NOMO-1 treated with dmso at 0.1 percent for 144 hours (cell line): ENCODE measurements around the gene ACOX1.

Experiments used
- DNase-seq: peaks from one replicate; lab custom pipeline; 2025; ENCODE audit not compliant: unreplicated experiment; lab: John Stamatoyannopoulos, UW

The ACOX1 gene

GRCh38 chr17:75893305-75894048 lies 85.5 kb downstream of the ACOX1 start:
- DNase-seq = no peak

- DNase-seq = no peak
These were observed 86.3 kb downstream of the ACOX1 start for GRCh38 chr17:75892556-75893224.

- DNase-seq = no peak
These were observed 87.1 kb downstream of the ACOX1 start for GRCh38 chr17:75891605-75892555.
